Measurements from ENCODE around the gene MYO3B. TPM values are rescaled to one million over a fixed set of nuclear protein-coding genes. Genes with fewer than 3 reads are reported as not detected.
"Not testable (repeated sequence)": the region's sequence is repeated elsewhere in the genome, so short reads cannot be mapped to it uniquely, and the experiment has no call there.

The MYO3B gene
- total RNA-seq, 1 donor from 2014 or later = not detected

DNA sequence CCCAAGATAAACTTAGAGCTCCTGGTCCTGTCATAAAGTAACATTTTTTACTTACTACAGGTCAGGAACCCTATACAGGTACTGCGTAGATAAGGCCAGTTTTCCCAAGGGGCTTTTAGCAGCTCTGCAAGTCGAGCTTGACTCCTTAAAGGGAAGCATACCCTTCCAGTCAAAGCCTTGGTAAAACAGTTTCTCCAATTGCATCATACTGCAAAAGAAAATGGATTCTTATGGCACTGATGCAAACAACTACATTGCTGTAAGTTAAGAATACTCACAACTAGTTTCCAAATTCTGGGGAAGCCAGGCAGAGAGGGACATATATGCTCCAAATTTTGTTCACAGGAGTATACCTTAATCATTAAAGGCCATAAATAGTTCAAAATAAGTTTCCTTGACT, 31.0 kb downstream of the MYO3B start:
- ATAC-seq (ENCODE audit: low read depth) (no peak), DNase-seq (no peak)
- Mint-ChIP-seq H3K9me3 (peaks cover 3% of the 10 kb centered on the region), H3K27ac (no peak overlapping the region), H3K27me3 (peaks cover 2% of the 10 kb centered on the region), H3K36me3 (ENCODE audit: low read depth) (no peaks in the 10 kb centered on the region), H3K4me3 (no peak overlapping the region), H3K4me1 (peaks cover 4% of the 10 kb centered on the region)
- POLR2A ChIA-PET = no interaction called here
- no peak for TF ChIP-seq CTCF (IDR thresholded peaks at IDR 0.05)
- intact Hi-C loops (cut with micrococcal nuclease) = no loop called here
- CTCF ChIA-PET = no interaction called here

- DNase-seq (no peak), ATAC-seq (ENCODE audit: low read depth) (no peak)
- no peak overlapping the region for H3K27ac Mint-ChIP-seq
- intact Hi-C loops (cut with micrococcal nuclease) = no loop called here
- H3K4me3 Mint-ChIP-seq = peak overlapping the region; percentile 3
- H3K4me1 Mint-ChIP-seq = peaks cover 4% of the 10 kb centered on the region
- ChIA-PET CTCF (no interaction called here), POLR2A (no interaction called here)
- no peaks in the 10 kb centered on the region for H3K36me3 Mint-ChIP-seq (ENCODE audit: low read depth)
- TF ChIP-seq CTCF (IDR thresholded peaks at IDR 0.05) = no peak
- peaks cover 2% of the 10 kb centered on the region for H3K27me3 Mint-ChIP-seq
- H3K9me3 Mint-ChIP-seq = peaks cover 3% of the 10 kb centered on the region
Observed at GRCh38 chr2:170212625-170213280, 34.8 kb downstream of the MYO3B start.

DNA sequence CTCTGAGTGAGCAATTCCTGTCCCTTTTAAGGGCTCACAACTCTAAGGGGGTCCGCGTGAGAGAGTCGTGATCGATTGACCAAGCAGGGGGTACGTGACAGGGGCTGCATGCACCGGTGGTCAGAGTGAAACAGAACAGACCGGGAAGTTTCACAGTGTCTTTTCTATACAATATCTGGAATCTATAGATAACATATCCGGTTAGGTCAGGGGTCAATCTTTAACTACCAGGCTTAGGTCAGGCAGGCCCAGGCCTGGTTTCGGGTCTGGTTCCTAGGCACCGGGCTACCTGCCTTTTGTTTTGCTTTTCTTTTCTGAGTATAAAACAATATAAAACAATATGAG, 35.3 kb downstream of the MYO3B start:
- H3K9me3 Mint-ChIP-seq; H3K27me3 Mint-ChIP-seq; ATAC-seq (ENCODE audit: low read depth); H3K27ac Mint-ChIP-seq; intact Hi-C loops (cut with micrococcal nuclease); CTCF ChIA-PET; POLR2A ChIA-PET; H3K4me1 Mint-ChIP-seq; DNase-seq; H3K36me3 Mint-ChIP-seq (ENCODE audit: low read depth): not testable (repeated sequence)
- H3K4me3 Mint-ChIP-seq = peak overlapping the region; percentile 3

GRCh38 chr2:170213651-170214050, 35.7 kb downstream of the MYO3B start:
- ChIA-PET CTCF (no interaction called here), POLR2A (no interaction called here)
- Mint-ChIP-seq H3K4me1 (peaks cover 4% of the 10 kb centered on the region), H3K27me3 (peaks cover 2% of the 10 kb centered on the region), H3K36me3 (ENCODE audit: low read depth) (no peaks in the 10 kb centered on the region), H3K27ac (no peak overlapping the region), H3K9me3 (peaks cover 3% of the 10 kb centered on the region), H3K4me3 (no peak overlapping the region)
- no peak for TF ChIP-seq CTCF (IDR thresholded peaks at IDR 0.05)
- intact Hi-C loops (cut with micrococcal nuclease) = no loop called here
- ATAC-seq (ENCODE audit: low read depth) = no peak
- no peak for DNase-seq

GRCh38 chr2:170214309-170214948, 36.5 kb downstream of the MYO3B start:
- no peak for ATAC-seq (ENCODE audit: low read depth)
- H3K36me3 Mint-ChIP-seq (ENCODE audit: low read depth) = no peaks in the 10 kb centered on the region
- peaks cover 4% of the 10 kb centered on the region for H3K4me1 Mint-ChIP-seq
- ChIA-PET CTCF (no interaction called here), POLR2A (no interaction called here)
- H3K9me3 Mint-ChIP-seq = peaks cover 3% of the 10 kb centered on the region
- H3K4me3 Mint-ChIP-seq = no peak overlapping the region
- peaks cover 2% of the 10 kb centered on the region for H3K27me3 Mint-ChIP-seq
- intact Hi-C loops (cut with micrococcal nuclease) = no loop called here
- no peak for TF ChIP-seq CTCF (IDR thresholded peaks at IDR 0.05)
- H3K27ac Mint-ChIP-seq = no peak overlapping the region
- no peak for DNase-seq

DNA sequence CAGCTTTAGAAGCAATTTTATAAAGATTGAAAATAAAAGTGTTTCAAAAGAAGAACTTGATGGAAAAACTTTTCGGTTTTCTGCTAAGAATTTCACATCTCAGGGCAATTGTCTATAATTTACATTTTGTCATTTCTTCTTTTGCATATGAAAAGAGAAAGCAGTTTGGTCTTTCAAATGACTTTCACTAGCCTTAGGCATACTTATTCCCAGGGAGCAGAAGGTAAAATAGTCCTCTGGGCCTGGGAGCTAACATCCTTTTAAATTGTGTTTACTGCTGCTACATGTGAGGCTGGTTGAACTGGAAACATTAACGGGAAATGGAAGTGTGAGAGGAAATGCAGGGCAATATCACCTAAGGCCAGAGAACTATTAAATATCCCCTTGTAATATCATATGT, 37.1 kb downstream of the MYO3B start:
- H3K27me3 Mint-ChIP-seq = peaks cover 2% of the 10 kb centered on the region
- TF ChIP-seq CTCF (IDR thresholded peaks at IDR 0.05) = no peak
- peaks cover 3% of the 10 kb centered on the region for H3K9me3 Mint-ChIP-seq
- H3K4me3 Mint-ChIP-seq = no peak overlapping the region
- POLR2A ChIA-PET = no interaction called here
- intact Hi-C loops (cut with micrococcal nuclease) = no loop called here
- DNase-seq (no peak), ATAC-seq (ENCODE audit: low read depth) (no peak)
- no peaks in the 10 kb centered on the region for H3K36me3 Mint-ChIP-seq (ENCODE audit: low read depth)
- no peak overlapping the region for H3K27ac Mint-ChIP-seq
- CTCF ChIA-PET = no interaction called here
- H3K4me1 Mint-ChIP-seq = peaks cover 4% of the 10 kb centered on the region

All from activated B cell treated with CpG ODN at 0.5 μM for 24 hours (primary cell).